Karpas-422 (cell line): ENCODE results near the gene E2F6. TPM values are rescaled to one million over a fixed set of nuclear protein-coding genes. Genes with fewer than 3 reads are reported as not detected.

Experiments used
- DNase-seq: peaks from one replicate; pipeline ENCODE4 v3.0.0-alpha.2; 2015
- H2AFZ ChIP-seq: fragments of 200-600 bp; sonication (generic); 2 replicates; pipeline ENCODE4 v1.6.1; 2014; ENCODE audit warnings: antibody characterized with exemption, low read length, mixed read lengths
- H3K27ac ChIP-seq: fragments of 200-600 bp; sonication (generic); 2 replicates; pipeline ENCODE4 v1.5.1; 2014; ENCODE audit warnings: mild to moderate bottlenecking, low read length, moderate library complexity
- H3K27me3 ChIP-seq: fragments of 200-600 bp; sonication (generic); 2 replicates; pipeline ENCODE4 v1.6.1; 2014; ENCODE audit warnings: low read length, mixed read lengths
- H3K36me3 ChIP-seq: fragments of 200-600 bp; sonication (generic); 2 replicates; pipeline ENCODE4 v1.6.1; 2014; ENCODE audit warnings: low read length, mixed read lengths; ENCODE audit not compliant: insufficient read depth
- H3K4me1 ChIP-seq: fragments of 200-600 bp; sonication (generic); 2 replicates; pipeline ENCODE4 v1.6.1; 2014; ENCODE audit warnings: mild to moderate bottlenecking, low read length, mixed read lengths
- H3K4me2 ChIP-seq: fragments of 200-600 bp; sonication (generic); 2 replicates; pipeline ENCODE4 v1.6.1; 2014; ENCODE audit warnings: low read length, low read depth, mild to moderate bottlenecking; ENCODE audit not compliant: poor library complexity, severe bottlenecking
- H3K4me3 ChIP-seq: fragments of 200-600 bp; sonication (generic); 2 replicates; pipeline ENCODE4 v1.5.1; 2014; ENCODE audit warnings: mild to moderate bottlenecking, antibody characterized with exemption, low read length, mixed read lengths
- H3K79me2 ChIP-seq: fragments of 200-600 bp; sonication (generic); 2 replicates; pipeline ENCODE4 v1.6.1; 2014; ENCODE audit warnings: mild to moderate bottlenecking, low read length, mixed read lengths
- H3K9ac ChIP-seq: fragments of 200-600 bp; sonication (generic); 2 replicates; pipeline ENCODE4 v1.6.0; 2014; ENCODE audit warnings: low read length
- H3K9me2 ChIP-seq: fragments of 200-600 bp; sonication (generic), shearing (Covaris generic); replicated peaks from 2 replicates; pipeline ENCODE4 v1.6.0; 2014; ENCODE audit warnings: mild to moderate bottlenecking, low read length, moderate library complexity; ENCODE audit not compliant: insufficient read depth
- H3K9me3 ChIP-seq: fragments of 300-700, 200-600 bp; sonication (generic); 2 replicates; pipeline ENCODE4 v1.6.1; 2014; ENCODE audit warnings: low read length, mixed read lengths
- H4K20me1 ChIP-seq: fragments of 200-600 bp; sonication (generic); 2 replicates; pipeline ENCODE4 v1.6.1; 2014; ENCODE audit warnings: mild to moderate bottlenecking, antibody characterized with exemption, low read length, low read depth; ENCODE audit not compliant: insufficient read depth
- total RNA-seq: library from RNA; depleted of rRNA; stranded (reverse); fragments of >200 nt; shearing (Covaris generic); gene quantifications from 2 replicates; pipeline ENCODE4 v1.2.3, GENCODE V29; 2014; ENCODE audit warnings: low replicate concordance

Gene E2F6
- total RNA-seq, 1 experiment from 2014 or later, result 11.5 TPM

DNA sequence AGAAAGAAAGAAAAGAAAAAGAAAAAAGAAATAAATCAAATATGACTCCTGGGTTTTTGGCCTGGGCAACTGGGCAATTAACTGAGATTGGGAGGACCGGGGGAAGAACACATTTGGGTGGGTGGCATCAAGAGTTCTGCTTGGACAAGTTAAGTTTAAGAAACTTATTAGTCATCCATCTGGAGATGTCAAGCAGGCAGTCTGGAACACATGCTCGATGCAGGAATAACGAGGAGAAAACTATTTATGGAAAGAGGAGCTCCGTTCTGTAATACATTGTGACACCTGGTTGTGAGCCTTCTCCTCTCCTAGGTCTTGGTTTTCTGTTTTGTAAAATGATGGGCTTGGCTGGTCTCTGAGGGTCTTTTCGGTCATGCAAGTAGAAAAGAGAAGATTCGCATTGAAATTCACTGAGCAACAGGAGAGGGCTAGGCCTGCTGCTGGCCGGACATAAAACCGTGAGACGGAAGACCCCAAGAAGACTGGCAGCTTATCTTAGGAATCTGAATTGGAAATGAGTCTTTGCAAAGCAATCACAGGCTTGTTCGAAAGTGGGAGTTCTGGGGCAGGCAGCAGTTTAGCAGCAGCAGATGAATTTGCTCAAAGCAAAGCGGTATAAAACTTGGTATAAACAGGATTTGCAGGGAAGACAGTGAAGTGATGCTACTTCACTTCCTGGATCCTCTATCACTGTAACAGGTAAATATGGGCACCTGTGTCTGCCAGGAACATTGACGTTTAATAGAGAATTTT is 51.4 kb downstream of the E2F6 start:
- Histone ChIP-seq H3K9me3 (peaks cover 13% of the 10 kb centered on the region; the same call in 1 of the 2 replicates), H3K9me2 (no peaks in the 10 kb centered on the region), H3K4me2 (no peak overlapping the region), H3K9ac (no peak overlapping the region), H3K79me2 (no peaks in the 10 kb centered on the region), H3K4me3 (no peak overlapping the region), H4K20me1 (no peaks in the 10 kb centered on the region), H3K27ac (no peak overlapping the region), H2AFZ (no peak overlapping the region), H3K4me1 (0 out of 2 replicates have a peak, but pooled peaks cover 3% of the 10 kb centered on the region), H3K36me3 (no peaks in the 10 kb centered on the region), H3K27me3 (no peaks in the 10 kb centered on the region)
- DNase-seq, result no peak

DNA sequence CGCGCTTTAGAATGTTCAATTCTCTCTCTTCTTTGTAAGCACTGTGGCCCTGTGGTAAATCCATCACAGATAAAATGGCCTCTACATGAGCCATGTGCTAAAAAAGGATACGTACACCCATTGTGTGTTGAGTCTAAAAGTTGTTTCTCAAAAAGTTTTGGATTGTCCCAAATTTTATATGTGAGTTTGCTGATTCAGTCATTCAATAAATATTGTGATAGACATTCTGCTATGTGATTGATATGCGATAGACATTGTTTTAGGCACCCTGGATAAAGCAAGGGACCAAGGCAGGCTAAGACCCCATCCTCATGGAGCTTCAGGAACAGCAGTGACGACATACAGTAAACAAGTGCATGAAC is 53.5 kb downstream of the E2F6 start:
- H3K4me2 ChIP-seq, result no peak overlapping the region

GRCh38 chr2:11411768-11412448 is 54.1 kb downstream of the E2F6 start:
- H3K79me2 ChIP-seq, result no peaks in the 10 kb centered on the region
- no peak overlapping the region for H3K27ac ChIP-seq
- H3K9ac ChIP-seq, result no peak overlapping the region
- DNase-seq, result no peak
- no peaks in the 10 kb centered on the region for H4K20me1 ChIP-seq
- H3K27me3 ChIP-seq, result no peaks in the 10 kb centered on the region
- H3K4me3 ChIP-seq, result no peak overlapping the region
- H3K9me3 ChIP-seq, result no peaks in the 10 kb centered on the region
- H2AFZ ChIP-seq, result no peak overlapping the region
- peak overlapping the region; percentile 43 for H3K4me2 ChIP-seq
- no peaks in the 10 kb centered on the region for H3K9me2 ChIP-seq
- H3K36me3 ChIP-seq, result no peaks in the 10 kb centered on the region
- 0 out of 2 replicates have a peak, but pooled peaks cover 3% of the 10 kb centered on the region for H3K4me1 ChIP-seq

More for the DNA sequence above, 53.5 kb downstream of the E2F6 start:
- Histone ChIP-seq H3K36me3 (no peaks in the 10 kb centered on the region), H2AFZ (no peak overlapping the region), H3K79me2 (no peaks in the 10 kb centered on the region), H4K20me1 (no peaks in the 10 kb centered on the region), H3K9me3 (peaks cover 5% of the 10 kb centered on the region; the same call in 1 of the 2 replicates), H3K9ac (no peak overlapping the region), H3K27me3 (no peaks in the 10 kb centered on the region), H3K9me2 (no peaks in the 10 kb centered on the region), H3K27ac (no peak overlapping the region), H3K4me1 (0 out of 2 replicates have a peak, but pooled peaks cover 3% of the 10 kb centered on the region), H3K4me3 (no peak overlapping the region)
- no peak for DNase-seq

GRCh38 chr2:11411244-11411643 is 54.7 kb downstream of the E2F6 start:
- Histone ChIP-seq H3K4me2 (no peak overlapping the region), H3K27ac (no peak overlapping the region), H2AFZ (no peak overlapping the region), H3K36me3 (no peaks in the 10 kb centered on the region), H3K9me2 (no peaks in the 10 kb centered on the region), H3K4me1 (0 out of 2 replicates have a peak, but pooled peaks cover 3% of the 10 kb centered on the region), H3K79me2 (no peaks in the 10 kb centered on the region), H3K4me3 (no peak overlapping the region), H3K27me3 (no peaks in the 10 kb centered on the region), H3K9me3 (no peaks in the 10 kb centered on the region), H3K9ac (no peak overlapping the region), H4K20me1 (no peaks in the 10 kb centered on the region)
- DNase-seq, result no peak

- DNase-seq, result no peak
- H3K9ac ChIP-seq, result no peak overlapping the region
- no peaks in the 10 kb centered on the region for H3K27me3 ChIP-seq
- H3K4me2 ChIP-seq, result no peak overlapping the region
- H3K4me1 ChIP-seq, result 0 out of 2 replicates have a peak, but pooled peaks cover 3% of the 10 kb centered on the region
- H3K9me2 ChIP-seq, result no peaks in the 10 kb centered on the region
- H3K4me3 ChIP-seq, result no peak overlapping the region
- no peak overlapping the region for H2AFZ ChIP-seq
- H3K79me2 ChIP-seq, result no peaks in the 10 kb centered on the region
- no peak overlapping the region for H3K27ac ChIP-seq
- no peaks in the 10 kb centered on the region for H3K9me3 ChIP-seq
- H4K20me1 ChIP-seq, result no peaks in the 10 kb centered on the region
- H3K36me3 ChIP-seq, result no peaks in the 10 kb centered on the region
Observed at GRCh38 chr2:11410101-11410500, 55.9 kb downstream of the E2F6 start.

DNA sequence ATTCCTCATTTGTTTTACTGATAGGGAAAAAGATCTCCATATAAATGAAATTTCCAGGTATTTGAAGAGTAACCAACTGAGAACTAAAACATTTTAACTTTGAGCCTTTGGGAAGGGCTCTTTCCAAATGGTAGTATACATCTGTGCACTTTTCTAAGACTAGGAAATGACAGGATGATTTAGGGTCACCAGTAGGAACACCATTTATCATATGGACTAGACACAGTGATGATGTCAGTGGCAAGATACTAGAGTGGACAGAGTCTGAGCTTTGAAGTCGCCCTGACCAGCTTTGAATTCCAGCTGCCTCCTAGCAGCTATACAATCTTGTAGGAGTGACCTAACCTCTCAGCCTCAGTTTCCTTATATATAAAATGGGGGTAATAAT is 56.4 kb downstream of the E2F6 start:
- Histone ChIP-seq H3K79me2 (no peaks in the 10 kb centered on the region), H3K9me2 (no peaks in the 10 kb centered on the region), H3K9ac (no peak overlapping the region), H3K9me3 (no peaks in the 10 kb centered on the region), H3K27ac (no peak overlapping the region), H4K20me1 (no peaks in the 10 kb centered on the region), H3K4me1 (0 out of 2 replicates have a peak, but pooled peaks cover 3% of the 10 kb centered on the region), H3K27me3 (no peaks in the 10 kb centered on the region), H3K36me3 (no peaks in the 10 kb centered on the region), H3K4me3 (no peak overlapping the region), H3K4me2 (no peak overlapping the region), H2AFZ (no peak overlapping the region)
- no peak for DNase-seq

DNA sequence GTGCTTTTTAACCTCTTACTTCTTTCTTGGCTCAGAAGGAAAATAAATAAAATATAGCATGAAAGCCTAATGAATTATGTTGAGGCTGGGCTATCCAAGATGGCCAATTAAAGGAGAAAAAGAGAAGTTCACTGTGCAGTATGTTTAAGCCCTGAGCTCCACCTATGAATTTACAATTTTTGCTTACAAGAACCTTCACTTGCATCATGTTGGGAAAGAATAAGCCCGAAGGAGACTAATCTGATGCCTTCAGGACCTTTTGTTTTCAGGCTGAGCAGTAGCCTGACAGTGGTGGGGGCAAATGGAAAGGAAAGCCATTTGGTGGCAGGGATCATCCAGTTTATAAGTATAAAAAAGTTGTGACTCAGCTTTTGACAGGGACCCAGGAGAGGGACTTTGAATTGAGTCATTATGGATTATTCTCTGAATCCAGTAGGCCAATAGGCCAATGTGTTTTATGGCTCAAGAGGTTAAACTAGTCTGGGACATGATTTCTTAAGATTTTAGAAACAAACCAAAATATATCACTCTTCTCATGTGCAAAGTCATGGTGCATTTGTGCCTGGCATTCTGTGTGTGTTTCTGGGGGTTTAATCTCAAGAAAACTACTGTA is 56.9 kb downstream of the E2F6 start:
- H3K4me1 ChIP-seq, result 0 out of 2 replicates have a peak, but pooled peaks cover 3% of the 10 kb centered on the region
- no peaks in the 10 kb centered on the region for H3K9me2 ChIP-seq
- no peak overlapping the region for H2AFZ ChIP-seq
- H3K4me3 ChIP-seq, result no peak overlapping the region
- H3K27me3 ChIP-seq, result no peaks in the 10 kb centered on the region
- no peak overlapping the region for H3K27ac ChIP-seq
- H3K36me3 ChIP-seq, result no peaks in the 10 kb centered on the region
- no peak overlapping the region for H3K4me2 ChIP-seq
- H3K9me3 ChIP-seq, result no peaks in the 10 kb centered on the region
- H3K79me2 ChIP-seq, result no peaks in the 10 kb centered on the region
- no peak for DNase-seq
- H3K9ac ChIP-seq, result no peak overlapping the region
- H4K20me1 ChIP-seq, result no peaks in the 10 kb centered on the region

DNA sequence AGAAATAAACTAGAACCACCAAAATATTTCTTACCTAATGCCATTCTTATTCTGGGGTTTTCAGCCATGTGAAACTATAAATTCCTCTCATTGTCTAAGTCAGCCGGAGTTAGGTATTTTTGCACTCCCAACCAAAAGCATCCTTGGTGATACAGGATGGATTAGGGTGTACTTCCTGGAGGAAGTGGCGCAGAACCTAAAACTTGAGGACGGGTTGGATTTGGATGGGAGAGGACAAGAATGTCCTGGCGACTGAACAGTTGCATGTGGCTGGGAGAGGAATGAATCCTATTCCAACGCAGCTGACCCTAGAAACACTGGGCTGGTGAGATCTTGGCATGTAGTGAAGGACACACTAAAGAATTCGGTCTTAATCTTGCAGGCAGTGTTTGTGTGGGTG is 58.5 kb downstream of the E2F6 start:
- H4K20me1 ChIP-seq, result no peaks in the 10 kb centered on the region
- DNase-seq, result no peak
- H3K4me2 ChIP-seq, result no peak overlapping the region
- H3K27me3 ChIP-seq, result no peaks in the 10 kb centered on the region
- no peak overlapping the region for H3K27ac ChIP-seq
- no peaks in the 10 kb centered on the region for H3K9me3 ChIP-seq
- no peak overlapping the region for H3K4me3 ChIP-seq
- H3K79me2 ChIP-seq, result no peaks in the 10 kb centered on the region
- H2AFZ ChIP-seq, result no peak overlapping the region
- no peak overlapping the region for H3K9ac ChIP-seq
- H3K36me3 ChIP-seq, result no peaks in the 10 kb centered on the region
- no peaks in the 10 kb centered on the region for H3K9me2 ChIP-seq
- H3K4me1 ChIP-seq, result 0 out of 2 replicates have a peak, but pooled peaks cover 3% of the 10 kb centered on the region
